ENCODE data around the gene KLHL36. TPM values are rescaled to one million over a fixed set of nuclear protein-coding genes. Genes with fewer than 3 reads are reported as not detected.
A peak's percentile ranks its signal among the peaks of the same experiment; 100 is the strongest.

KLHL36 gene
- total and polyA plus RNA-seq, 5 donors from 2014 or later, result 28.1 to 86.0 (median 38.4) TPM

GRCh38 chr16:84667600-84668309 lies 19.4 kb downstream of the KLHL36 start:
- no peak overlapping the region for H3K4me3 Mint-ChIP-seq
- H3K27me3 Mint-ChIP-seq, result peaks cover 5% of the 10 kb centered on the region
- H3K9me3 ChIP-seq (ENCODE audit: control insufficient read depth in 2 of 2, low read length in 2 of 2), result no peaks in the 10 kb centered on the region
- H3K4me3 ChIP-seq (ENCODE audit: low read depth, low read length), result no peak overlapping the region
- DNase-seq (no peak), ATAC-seq (ENCODE audit: low read depth in 2 of 2) (no peak)
- peaks cover 0 to 11% (median 10%) of the 10 kb centered on the region in 4 donors for H3K4me1 Mint-ChIP-seq
- H3K27ac ChIP-seq (ENCODE audit: insufficient read depth, low read length, poor library complexity, severe bottlenecking), result no peak overlapping the region
- no peaks in the 10 kb centered on the region for H3K4me1 ChIP-seq (ENCODE audit: control insufficient read depth, insufficient read depth, low read length, poor library complexity, severe bottlenecking)
- peaks cover 7% of the 10 kb centered on the region for H3K36me3 Mint-ChIP-seq
- H3K36me3 ChIP-seq (ENCODE audit: control insufficient read depth, insufficient read depth, low read length), result peaks cover 33% of the 10 kb centered on the region
- no peaks in the 10 kb centered on the region for H3K9me3 Mint-ChIP-seq
- no peak overlapping the region for H3K27ac Mint-ChIP-seq
- no peaks in the 10 kb centered on the region for H3K27me3 ChIP-seq (ENCODE audit: control insufficient read depth, insufficient read depth, low read length)

DNA sequence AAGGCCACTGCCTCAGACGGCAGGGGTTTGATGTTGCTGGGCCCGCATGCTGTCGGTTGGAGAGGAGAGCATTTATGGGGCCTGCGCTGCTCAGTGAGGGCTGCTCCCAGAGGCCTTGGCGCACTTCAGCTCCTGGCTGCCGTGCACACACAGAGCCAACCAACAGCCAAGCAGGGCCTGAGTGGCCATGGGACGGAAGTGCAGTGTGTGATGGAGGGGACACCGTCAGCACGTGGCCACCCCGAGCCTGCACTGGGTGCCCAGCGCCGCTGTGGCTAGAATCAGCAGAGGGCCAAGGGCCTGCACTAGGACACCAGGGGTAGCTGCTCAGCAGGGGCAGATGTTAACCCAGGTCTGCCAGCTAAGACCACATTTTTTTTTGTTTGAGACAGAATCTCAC lies 21.8 kb downstream of the KLHL36 start:
- Mint-ChIP-seq H3K27ac (no peak overlapping the region), H3K9me3 (no peaks in the 10 kb centered on the region), H3K4me1 (peaks cover 0 to 14% (median 7%) of the 10 kb centered on the region in 4 donors), H3K36me3 (peaks cover 7% of the 10 kb centered on the region), H3K27me3 (peaks cover 5% of the 10 kb centered on the region), H3K4me3 (peak overlapping the region in 1 of 4 donors; percentile 61)
- Histone ChIP-seq H3K36me3 (ENCODE audit: control insufficient read depth, insufficient read depth, low read length) (peaks cover 11% of the 10 kb centered on the region), H3K4me1 (ENCODE audit: control insufficient read depth, insufficient read depth, low read length, poor library complexity, severe bottlenecking) (no peaks in the 10 kb centered on the region), H3K27ac (ENCODE audit: insufficient read depth, low read length, poor library complexity, severe bottlenecking) (no peak overlapping the region), H3K27me3 (ENCODE audit: control insufficient read depth, insufficient read depth, low read length) (no peaks in the 10 kb centered on the region), H3K4me3 (ENCODE audit: low read depth, low read length) (no peak overlapping the region), H3K9me3 (ENCODE audit: control insufficient read depth in 2 of 2, low read length in 2 of 2) (no peaks in the 10 kb centered on the region)
- no peak for DNase-seq
- ATAC-seq (ENCODE audit: low read depth in 2 of 2), result no peak

DNA sequence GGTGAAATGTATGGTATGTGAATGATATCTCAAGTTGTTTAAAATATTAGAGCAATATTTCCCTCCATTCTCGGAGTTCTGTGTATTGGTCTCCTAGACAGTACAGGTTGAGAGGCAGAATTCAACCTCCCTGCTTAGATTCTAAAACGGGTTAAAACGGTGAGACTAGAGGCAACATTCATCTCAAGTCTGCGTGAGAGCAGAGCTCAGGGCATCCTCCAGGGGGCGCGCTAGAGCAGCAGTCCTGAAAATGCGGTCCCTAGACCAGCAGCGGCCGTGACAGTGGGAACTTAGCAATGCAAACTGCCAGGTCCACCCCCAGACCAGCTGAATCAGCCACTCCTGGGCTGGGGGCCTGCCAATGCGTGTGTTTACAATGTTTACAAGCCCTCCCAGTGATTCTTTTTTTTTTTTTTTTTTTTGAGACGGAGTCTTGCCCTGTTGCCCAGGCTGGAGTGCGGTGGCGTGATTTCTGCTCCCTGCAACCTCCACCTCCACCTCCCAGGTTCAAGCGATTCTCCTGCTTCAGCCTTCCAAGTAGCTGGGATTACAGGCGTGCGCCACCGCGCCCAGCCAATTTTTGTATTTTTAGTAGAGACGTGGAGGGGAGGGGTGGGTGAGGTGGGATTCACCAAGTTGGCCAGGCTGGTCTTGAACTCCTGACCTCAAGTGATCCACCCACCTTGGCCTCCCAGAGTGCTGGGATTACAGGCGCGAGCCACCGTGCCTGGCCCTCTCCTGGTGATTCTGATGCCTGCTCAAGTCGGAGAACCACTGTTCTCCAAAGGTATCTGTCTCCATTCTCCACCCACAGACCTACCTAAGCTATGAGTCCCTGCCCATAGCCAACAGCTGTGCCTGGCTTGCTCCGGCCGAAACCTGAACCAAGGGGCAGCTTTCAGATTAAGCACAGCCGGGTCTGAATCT lies 24.2 kb downstream of the KLHL36 start:
- no peaks in the 10 kb centered on the region for H3K9me3 Mint-ChIP-seq
- H3K27ac Mint-ChIP-seq, result peak overlapping the region in 2 of 3 donors; percentile 17 to 26
- peaks cover 6% of the 10 kb centered on the region for H3K36me3 Mint-ChIP-seq
- H3K27me3 Mint-ChIP-seq, result peaks cover 8% of the 10 kb centered on the region
- ATAC-seq (ENCODE audit: low read depth in 2 of 2), result peak; percentile 81 to 86
- peak overlapping the region in 1 of 4 donors; percentile 27 for H3K4me3 Mint-ChIP-seq
- no peaks in the 10 kb centered on the region for H3K27me3 ChIP-seq (ENCODE audit: control insufficient read depth, insufficient read depth, low read length)
- peak; percentile 70 to 76 (median 73) for DNase-seq
- no peak overlapping the region for H3K27ac ChIP-seq (ENCODE audit: insufficient read depth, low read length, poor library complexity, severe bottlenecking)
- peaks cover 0 to 14% (median 7%) of the 10 kb centered on the region in 4 donors for H3K4me1 Mint-ChIP-seq
- no peaks in the 10 kb centered on the region for H3K9me3 ChIP-seq (ENCODE audit: control insufficient read depth in 2 of 2, low read length in 2 of 2)
- H3K36me3 ChIP-seq (ENCODE audit: control insufficient read depth, insufficient read depth, low read length), result no peaks in the 10 kb centered on the region
- H3K4me1 ChIP-seq (ENCODE audit: control insufficient read depth, insufficient read depth, low read length, poor library complexity, severe bottlenecking), result no peaks in the 10 kb centered on the region
- H3K4me3 ChIP-seq (ENCODE audit: low read depth, low read length), result no peak overlapping the region

DNA sequence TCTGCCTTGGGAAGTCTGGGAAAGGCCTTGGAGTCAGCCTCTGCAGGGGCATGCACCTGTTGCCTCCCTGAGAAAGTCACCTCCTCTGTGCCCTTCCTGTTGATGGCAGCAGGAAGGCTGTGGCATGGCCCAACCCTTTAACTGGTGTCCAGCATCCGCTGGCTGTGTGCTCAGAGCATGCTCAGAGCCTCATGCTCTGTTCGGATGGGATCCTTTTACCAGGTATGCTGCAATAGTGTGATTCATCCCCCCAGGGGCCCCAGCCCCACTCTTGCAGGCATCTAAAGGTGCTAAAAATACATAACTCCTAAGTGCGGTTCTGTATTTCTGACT lies 24.9 kb downstream of the KLHL36 start:
- H3K4me1 Mint-ChIP-seq, result peaks cover 0 to 14% (median 7%) of the 10 kb centered on the region in 4 donors
- Histone ChIP-seq H3K36me3 (ENCODE audit: control insufficient read depth, insufficient read depth, low read length) (no peaks in the 10 kb centered on the region), H3K4me1 (ENCODE audit: control insufficient read depth, insufficient read depth, low read length, poor library complexity, severe bottlenecking) (no peaks in the 10 kb centered on the region), H3K27me3 (ENCODE audit: control insufficient read depth, insufficient read depth, low read length) (no peaks in the 10 kb centered on the region), H3K27ac (ENCODE audit: insufficient read depth, low read length, poor library complexity, severe bottlenecking) (no peak overlapping the region), H3K9me3 (ENCODE audit: control insufficient read depth in 2 of 2, low read length in 2 of 2) (no peaks in the 10 kb centered on the region), H3K4me3 (ENCODE audit: low read depth, low read length) (no peak overlapping the region)
- no peak for DNase-seq
- no peak overlapping the region for H3K4me3 Mint-ChIP-seq
- peaks cover 4% of the 10 kb centered on the region for H3K36me3 Mint-ChIP-seq
- no peak for ATAC-seq (ENCODE audit: low read depth in 2 of 2)
- peaks cover 8% of the 10 kb centered on the region for H3K27me3 Mint-ChIP-seq
- H3K27ac Mint-ChIP-seq, result peak overlapping the region in 1 of 3 donors; percentile 67
- no peaks in the 10 kb centered on the region for H3K9me3 Mint-ChIP-seq

GRCh38 chr16:84673561-84673960 lies 25.2 kb downstream of the KLHL36 start:
- H3K27me3 ChIP-seq (ENCODE audit: control insufficient read depth, insufficient read depth, low read length), result no peaks in the 10 kb centered on the region
- Mint-ChIP-seq H3K4me3 (no peak overlapping the region), H3K36me3 (peaks cover 4% of the 10 kb centered on the region), H3K4me1 (peaks cover 0 to 14% (median 7%) of the 10 kb centered on the region in 4 donors), H3K9me3 (no peaks in the 10 kb centered on the region), H3K27ac (peak overlapping the region in 1 of 3 donors; percentile 67), H3K27me3 (peaks cover 8% of the 10 kb centered on the region)
- ATAC-seq (ENCODE audit: low read depth in 2 of 2), result no peak
- no peaks in the 10 kb centered on the region for H3K4me1 ChIP-seq (ENCODE audit: control insufficient read depth, insufficient read depth, low read length, poor library complexity, severe bottlenecking)
- H3K4me3 ChIP-seq (ENCODE audit: low read depth, low read length), result no peak overlapping the region
- no peaks in the 10 kb centered on the region for H3K9me3 ChIP-seq (ENCODE audit: control insufficient read depth in 2 of 2, low read length in 2 of 2)
- DNase-seq, result no peak
- H3K27ac ChIP-seq (ENCODE audit: insufficient read depth, low read length, poor library complexity, severe bottlenecking), result no peak overlapping the region
- H3K36me3 ChIP-seq (ENCODE audit: control insufficient read depth, insufficient read depth, low read length), result no peaks in the 10 kb centered on the region

DNA sequence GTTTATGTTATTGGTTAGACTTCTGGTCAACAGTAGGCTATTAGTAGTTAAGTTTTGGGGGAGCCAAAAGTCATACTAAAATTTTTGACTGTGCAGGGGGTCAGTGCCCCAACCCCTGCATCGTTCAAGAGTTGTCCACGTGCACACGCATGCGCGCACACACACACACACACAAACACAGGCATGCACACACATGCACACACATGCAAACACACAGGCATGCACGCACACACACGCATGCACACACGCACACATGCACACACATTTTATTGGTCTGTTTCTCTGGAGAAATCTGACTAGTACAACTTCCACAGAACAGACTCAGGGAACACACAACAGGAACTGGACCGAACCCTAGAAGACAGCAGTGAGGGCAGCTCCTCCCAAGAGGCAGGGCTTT lies 27.1 kb downstream of the KLHL36 start:
- Histone ChIP-seq H3K27ac (ENCODE audit: insufficient read depth, low read length, poor library complexity, severe bottlenecking) (no peak overlapping the region), H3K4me3 (ENCODE audit: low read depth, low read length) (no peak overlapping the region), H3K36me3 (ENCODE audit: control insufficient read depth, insufficient read depth, low read length) (no peaks in the 10 kb centered on the region), H3K9me3 (ENCODE audit: control insufficient read depth in 2 of 2, low read length in 2 of 2) (no peaks in the 10 kb centered on the region), H3K27me3 (ENCODE audit: control insufficient read depth, insufficient read depth, low read length) (peaks cover 1% of the 10 kb centered on the region), H3K4me1 (ENCODE audit: control insufficient read depth, insufficient read depth, low read length, poor library complexity, severe bottlenecking) (no peaks in the 10 kb centered on the region)
- no peak overlapping the region for H3K4me3 Mint-ChIP-seq
- H3K36me3 Mint-ChIP-seq, result peaks cover 4% of the 10 kb centered on the region
- no peak overlapping the region for H3K27ac Mint-ChIP-seq
- ATAC-seq (ENCODE audit: low read depth in 2 of 2) (no peak), DNase-seq (no peak)
- no peaks in the 10 kb centered on the region for H3K9me3 Mint-ChIP-seq
- peaks cover 12% of the 10 kb centered on the region for H3K27me3 Mint-ChIP-seq
- H3K4me1 Mint-ChIP-seq, result peaks cover 0 to 14% (median 7%) of the 10 kb centered on the region in 4 donors

DNA sequence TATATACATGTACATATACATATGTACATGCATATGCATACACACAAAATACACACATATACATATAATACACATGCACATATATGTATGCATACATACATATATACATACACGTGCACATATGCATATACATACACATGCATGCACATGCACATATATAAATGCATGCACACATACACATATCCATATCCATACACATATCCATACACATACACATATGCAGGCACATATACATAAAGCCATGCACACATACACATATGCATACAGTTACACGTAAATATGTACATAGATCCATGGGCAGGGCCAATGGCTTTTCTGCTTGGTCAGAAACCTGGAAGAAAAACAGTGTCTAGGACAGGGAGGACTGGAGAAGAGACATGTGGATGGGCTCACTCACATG lies 27.6 kb downstream of the KLHL36 start:
- H3K4me3 Mint-ChIP-seq, result no peak overlapping the region
- no peak overlapping the region for H3K27ac Mint-ChIP-seq

More for the DNA sequence above, 27.6 kb downstream of the KLHL36 start:
- DNase-seq (no peak), ATAC-seq (ENCODE audit: low read depth in 2 of 2) (no peak)
- Histone ChIP-seq H3K27me3 (ENCODE audit: control insufficient read depth, insufficient read depth, low read length) (peaks cover 2% of the 10 kb centered on the region), H3K27ac (ENCODE audit: insufficient read depth, low read length, poor library complexity, severe bottlenecking) (no peak overlapping the region), H3K9me3 (ENCODE audit: control insufficient read depth in 2 of 2, low read length in 2 of 2) (no peaks in the 10 kb centered on the region), H3K36me3 (ENCODE audit: control insufficient read depth, insufficient read depth, low read length) (no peaks in the 10 kb centered on the region), H3K4me1 (ENCODE audit: control insufficient read depth, insufficient read depth, low read length, poor library complexity, severe bottlenecking) (no peaks in the 10 kb centered on the region), H3K4me3 (ENCODE audit: low read depth, low read length) (no peak overlapping the region)
- H3K9me3 Mint-ChIP-seq, result no peaks in the 10 kb centered on the region
- H3K4me1 Mint-ChIP-seq, result peaks cover 0 to 14% (median 7%) of the 10 kb centered on the region in 4 donors
- H3K27me3 Mint-ChIP-seq, result peaks cover 15% of the 10 kb centered on the region
- peaks cover 4% of the 10 kb centered on the region for H3K36me3 Mint-ChIP-seq

Measured in CD4-positive, CD25-positive, alpha-beta regulatory T cell (primary cell).